HG03175 (cell line): ENCODE measurements around the gene KLHL29.

Experiments used
- ATAC-seq: cut with Tn5 transposase; IDR thresholded peaks from one replicate; pipeline ENCODE4 v1.9.1; 2021; ENCODE audit warnings: mild to moderate bottlenecking, moderate library complexity; ENCODE audit not compliant: unreplicated experiment

The KLHL29 gene

GRCh38 chr2:23507267-23508065, 122.5 kb downstream of the KLHL29 start:
- ATAC-seq: no peak

- ATAC-seq: no peak
Observed at GRCh38 chr2:23508066-23508390, 123.0 kb downstream of the KLHL29 start.

- no peak for ATAC-seq
Observed at GRCh38 chr2:23509103-23509502, 124.1 kb downstream of the KLHL29 start.

GRCh38 chr2:23509596-23510292, 124.8 kb downstream of the KLHL29 start:
- no peak for ATAC-seq

GRCh38 chr2:23510471-23510870, 125.5 kb downstream of the KLHL29 start:
- no peak for ATAC-seq

- ATAC-seq: no peak
Observed at GRCh38 chr2:23512778-23513177, 127.8 kb downstream of the KLHL29 start.

GRCh38 chr2:23513245-23513871, 128.4 kb downstream of the KLHL29 start:
- ATAC-seq: no peak

- ATAC-seq: no peak
Observed at GRCh38 chr2:23513872-23514793, 129.2 kb downstream of the KLHL29 start.

GRCh38 chr2:23516520-23517256, 131.7 kb downstream of the KLHL29 start:
- ATAC-seq: no peak

GRCh38 chr2:23518481-23519333, 133.7 kb downstream of the KLHL29 start:
- no peak for ATAC-seq

GRCh38 chr2:23519334-23519651, 134.3 kb downstream of the KLHL29 start:
- ATAC-seq: no peak

- ATAC-seq: no peak
Observed at GRCh38 chr2:23520256-23520655, 135.3 kb downstream of the KLHL29 start.

GRCh38 chr2:23521060-23521459, 136.1 kb downstream of the KLHL29 start:
- ATAC-seq: no peak

GRCh38 chr2:23522726-23523372, 137.9 kb downstream of the KLHL29 start:
- ATAC-seq: no peak

- ATAC-seq: no peak
Observed at GRCh38 chr2:23523373-23524260, 138.6 kb downstream of the KLHL29 start.

GRCh38 chr2:23524261-23524706, 139.3 kb downstream of the KLHL29 start:
- no peak for ATAC-seq

GRCh38 chr2:23525137-23525765, 140.3 kb downstream of the KLHL29 start:
- ATAC-seq: no peak
